NCI-H2196 treated with DMSO at 0.1 percent for 48 hours (cell line): ENCODE data around the gene FDXACB1.

Experiments
- DNase-seq: peaks from one replicate; lab custom pipeline; 2025; ENCODE audit not compliant: unreplicated experiment; lab: John Stamatoyannopoulos, UW

The FDXACB1 gene

GRCh38 chr11:111845276-111846028 lies 33.5 kb downstream of the FDXACB1 start:
- DNase-seq = no peak

- DNase-seq = no peak
Observed at GRCh38 chr11:111843661-111844060, 35.3 kb downstream of the FDXACB1 start.

GRCh38 chr11:111841370-111842053 lies 37.5 kb downstream of the FDXACB1 start:
- peak; percentile 53 for DNase-seq

- DNase-seq = no peak
Observed at GRCh38 chr11:111840143-111840542, 38.8 kb downstream of the FDXACB1 start.

- no peak for DNase-seq
Observed at GRCh38 chr11:111838054-111838453, 40.9 kb downstream of the FDXACB1 start.

GRCh38 chr11:111837366-111837891 lies 41.5 kb downstream of the FDXACB1 start:
- no peak for DNase-seq

- DNase-seq = no peak
Observed at GRCh38 chr11:111836721-111837120, 42.2 kb downstream of the FDXACB1 start.

- no peak for DNase-seq
Observed at GRCh38 chr11:111836162-111836561, 42.8 kb downstream of the FDXACB1 start.

GRCh38 chr11:111835665-111836064 lies 43.3 kb downstream of the FDXACB1 start:
- DNase-seq = no peak

GRCh38 chr11:111834432-111835163 lies 44.4 kb downstream of the FDXACB1 start:
- DNase-seq = no peak

- DNase-seq = no peak
Observed at GRCh38 chr11:111833524-111833923, 45.4 kb downstream of the FDXACB1 start.

- no peak for DNase-seq
Observed at GRCh38 chr11:111829185-111829968, 49.6 kb downstream of the FDXACB1 start.

GRCh38 chr11:111826322-111826950 lies 52.5 kb downstream of the FDXACB1 start:
- no peak for DNase-seq
